GM21786 (cell line): ENCODE measurements around the gene NRCAM.
"Not testable (repeated sequence)": the region's sequence is repeated elsewhere in the genome, so short reads cannot be mapped to it uniquely, and the experiment has no call there.

Experiments used
- ATAC-seq: cut with Tn5 transposase; IDR thresholded peaks from one replicate; pipeline ENCODE4 v1.9.1; 2021; ENCODE audit not compliant: unreplicated experiment

NRCAM gene

DNA sequence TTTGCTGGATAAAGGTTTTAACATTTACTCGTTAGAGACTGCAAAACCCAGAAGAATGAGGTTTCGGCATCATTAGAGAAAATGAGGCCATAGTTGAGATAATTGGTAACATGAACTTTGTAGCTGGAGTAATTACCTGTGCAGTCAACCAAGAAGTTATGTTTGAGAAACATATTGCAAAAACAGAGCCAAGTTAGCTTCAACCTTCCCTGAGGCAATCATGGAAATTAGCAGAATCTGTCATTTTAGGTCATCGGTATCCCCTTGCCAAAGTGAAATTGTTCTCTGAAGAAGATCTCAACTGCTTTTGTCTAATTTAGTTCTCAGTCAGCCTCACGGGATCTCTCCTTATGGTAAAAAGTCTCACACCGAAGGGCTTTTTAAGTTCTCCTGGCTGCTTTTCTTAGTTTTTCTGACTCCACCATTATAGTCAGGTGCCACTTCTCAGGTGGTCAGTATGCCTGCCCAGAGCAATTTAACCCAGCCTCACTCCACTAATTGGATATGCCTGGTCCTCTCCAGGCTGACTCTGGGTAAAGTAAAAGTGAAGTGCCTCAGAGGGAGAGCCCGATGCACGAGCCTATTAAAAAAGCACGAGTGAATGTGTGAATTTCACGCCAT lies 52.5 kb downstream of the NRCAM start:
- ATAC-seq, result no peak

DNA sequence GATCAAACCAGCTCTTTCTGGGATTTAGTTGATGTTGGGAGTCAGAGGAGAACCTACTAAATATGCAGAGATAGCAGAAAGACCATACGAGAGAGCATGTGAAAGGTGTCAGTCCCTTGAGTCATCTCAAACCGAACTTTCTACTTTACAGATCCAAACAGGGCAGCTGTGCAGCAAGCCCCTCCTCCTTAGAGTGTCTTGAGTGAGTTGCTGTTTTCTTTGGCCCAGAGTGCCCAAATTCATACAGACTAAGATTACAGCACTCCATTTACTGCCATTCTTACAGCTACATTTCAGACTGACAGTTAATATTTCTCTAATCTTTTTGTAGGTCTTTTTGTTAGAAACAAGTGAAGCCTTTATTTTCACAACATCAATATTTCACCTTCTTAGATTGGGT lies 53.4 kb downstream of the NRCAM start:
- ATAC-seq, result no peak

DNA sequence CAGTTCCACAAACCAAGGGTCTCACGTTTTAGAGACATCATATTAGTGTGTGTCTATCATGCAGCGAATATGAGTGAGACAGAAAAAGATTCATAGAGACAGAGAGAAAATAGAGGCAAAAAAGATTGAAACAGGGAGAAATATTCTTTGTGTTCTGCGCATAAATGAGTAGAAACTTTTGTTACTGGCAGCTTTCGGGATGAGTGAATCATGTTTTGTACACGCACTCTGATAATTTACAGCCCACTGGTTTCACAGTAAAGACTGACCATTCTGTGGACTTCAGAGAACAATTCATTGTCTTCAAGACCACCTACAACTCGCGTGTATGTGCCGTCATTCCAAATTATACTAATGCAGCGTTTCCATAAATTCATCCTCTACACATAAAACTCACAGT lies 60.2 kb downstream of the NRCAM start:
- ATAC-seq, result no peak

DNA sequence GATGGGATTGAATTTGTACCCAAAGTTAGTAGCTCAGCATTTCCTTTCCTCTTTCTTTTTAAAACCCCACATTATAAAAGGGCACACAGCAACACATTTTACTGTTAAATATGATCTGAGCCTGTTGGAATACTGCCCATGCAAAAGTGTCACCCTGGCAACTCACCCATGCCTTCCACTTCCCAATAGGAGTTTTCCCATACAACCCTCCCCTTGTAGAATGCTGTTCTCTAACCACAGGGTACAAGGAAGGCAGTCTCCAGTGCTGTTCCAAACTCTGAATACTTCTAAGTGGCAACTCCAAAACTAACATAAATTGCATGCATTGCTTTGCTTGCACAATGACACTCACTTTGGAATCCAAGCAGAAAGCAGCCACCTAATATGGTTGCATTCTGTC lies 60.8 kb downstream of the NRCAM start:
- ATAC-seq, result no peak

DNA sequence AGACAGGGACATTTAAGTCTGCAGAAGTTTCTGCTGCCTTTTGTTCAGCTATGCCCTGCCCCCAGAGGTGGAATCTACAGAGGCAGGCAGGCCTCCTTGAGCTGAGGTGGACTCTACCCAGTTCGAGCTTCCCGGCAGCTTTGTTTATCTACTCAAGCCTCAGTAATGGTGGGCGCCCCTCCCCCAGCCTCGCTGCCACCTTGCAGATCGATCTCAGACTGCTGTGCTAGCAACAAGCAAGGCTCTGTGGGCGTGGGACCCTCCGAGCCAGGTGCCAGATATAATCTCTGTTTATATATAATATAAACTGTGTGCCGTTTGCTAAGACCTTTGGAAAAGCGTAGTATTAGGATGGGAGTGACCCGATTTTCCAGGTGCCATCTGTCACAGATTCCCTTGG lies 63.1 kb downstream of the NRCAM start:
- ATAC-seq, result not testable (repeated sequence)

DNA sequence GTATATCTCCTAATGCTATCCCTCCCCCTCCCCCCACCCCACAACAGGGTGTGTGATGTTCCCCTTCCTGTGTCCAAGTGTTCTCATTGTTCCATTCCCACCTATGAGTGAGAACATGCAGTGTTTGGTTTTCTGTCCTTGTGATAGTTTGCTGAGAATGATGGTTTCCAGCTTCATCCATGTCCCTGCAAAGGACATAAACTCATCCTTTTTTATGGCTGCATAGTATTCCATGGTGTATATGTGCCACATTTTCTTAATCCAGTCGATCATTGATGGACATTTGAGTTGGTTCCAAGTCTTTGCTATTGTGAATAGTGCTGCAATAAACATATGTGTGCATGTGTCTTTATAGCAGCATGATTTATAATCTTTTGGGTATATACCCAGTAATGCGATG lies 68.5 kb downstream of the NRCAM start:
- not testable (repeated sequence) for ATAC-seq

DNA sequence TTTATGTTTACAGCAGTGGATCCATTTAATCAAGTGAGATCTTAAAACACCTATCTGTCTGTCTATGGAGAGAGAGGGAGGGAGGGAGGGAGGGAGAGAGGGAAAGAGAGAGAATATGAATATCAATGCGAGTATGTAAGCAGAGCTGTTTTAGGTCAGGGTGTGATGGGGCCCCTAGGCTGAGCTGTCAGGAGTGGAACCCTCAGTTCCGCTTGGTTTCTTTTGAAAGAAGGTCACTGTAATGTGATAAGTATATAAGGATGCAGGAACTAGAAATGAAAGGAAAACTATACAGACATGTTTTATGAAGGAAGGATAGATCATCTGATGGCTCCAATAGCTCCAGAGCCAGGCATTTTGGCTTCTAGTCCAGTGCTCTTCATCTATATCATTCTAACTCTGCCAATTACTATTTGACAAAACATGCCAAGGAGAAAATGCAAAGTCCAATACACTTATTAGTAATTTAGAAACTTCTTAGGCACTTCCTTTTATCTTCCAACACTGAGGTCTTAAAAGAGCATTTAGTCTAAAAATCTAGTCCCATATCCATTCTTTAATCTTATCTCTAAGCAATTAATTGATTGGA lies 70.3 kb downstream of the NRCAM start:
- no peak for ATAC-seq

DNA sequence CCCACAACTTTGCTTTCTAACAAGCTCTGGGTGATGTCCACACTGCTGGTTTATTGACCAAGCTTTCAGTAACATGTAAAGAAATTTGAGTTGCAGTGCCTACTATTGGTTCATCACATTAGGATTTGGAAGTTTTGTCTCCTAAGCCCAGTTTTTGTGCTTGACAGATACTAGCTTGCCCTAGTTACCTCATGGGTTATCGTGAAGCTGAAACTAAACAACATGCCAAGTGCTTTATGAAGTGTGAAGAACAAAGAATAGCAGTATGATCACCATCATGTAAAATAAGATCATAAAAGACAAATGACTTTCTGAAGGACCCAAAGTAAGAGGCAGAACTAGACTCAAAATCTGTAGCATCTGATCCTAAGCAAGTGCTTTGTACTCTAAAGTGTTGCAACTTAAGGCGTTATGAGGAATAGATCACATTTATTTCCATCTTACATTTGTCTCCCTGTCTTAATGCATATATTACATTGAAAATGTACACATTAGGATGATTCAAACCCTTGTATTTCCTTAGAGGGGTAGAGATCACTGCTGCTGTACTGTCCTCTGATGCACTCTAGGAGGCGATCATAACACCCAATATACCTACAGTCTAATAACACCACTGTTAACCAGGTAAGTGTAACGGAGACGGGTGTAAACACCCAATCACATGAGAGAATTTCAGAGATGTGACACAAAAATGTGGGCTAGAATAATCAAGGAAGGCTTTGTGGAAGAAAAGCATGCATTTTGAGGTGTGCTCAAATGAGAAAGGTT lies 71.3 kb downstream of the NRCAM start:
- ATAC-seq, result no peak

DNA sequence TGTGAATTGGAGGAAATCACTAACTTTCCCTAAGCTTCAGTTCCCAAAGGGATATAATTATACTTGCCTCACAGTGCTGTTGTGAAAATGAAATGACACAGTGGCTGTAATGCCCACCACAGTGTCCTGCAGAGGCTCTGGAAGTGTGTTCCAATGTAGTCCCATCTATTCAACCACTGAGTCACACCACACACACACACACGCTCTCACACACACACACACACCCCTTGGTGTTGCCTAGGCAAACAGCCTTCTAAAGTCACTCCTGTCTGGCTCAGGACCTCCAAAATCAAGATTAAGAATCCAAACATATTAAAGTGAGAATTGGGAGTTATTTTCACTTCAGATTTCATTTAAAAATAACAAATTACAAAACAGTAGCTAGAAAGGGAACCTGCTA lies 73.3 kb downstream of the NRCAM start:
- ATAC-seq, result no peak

DNA sequence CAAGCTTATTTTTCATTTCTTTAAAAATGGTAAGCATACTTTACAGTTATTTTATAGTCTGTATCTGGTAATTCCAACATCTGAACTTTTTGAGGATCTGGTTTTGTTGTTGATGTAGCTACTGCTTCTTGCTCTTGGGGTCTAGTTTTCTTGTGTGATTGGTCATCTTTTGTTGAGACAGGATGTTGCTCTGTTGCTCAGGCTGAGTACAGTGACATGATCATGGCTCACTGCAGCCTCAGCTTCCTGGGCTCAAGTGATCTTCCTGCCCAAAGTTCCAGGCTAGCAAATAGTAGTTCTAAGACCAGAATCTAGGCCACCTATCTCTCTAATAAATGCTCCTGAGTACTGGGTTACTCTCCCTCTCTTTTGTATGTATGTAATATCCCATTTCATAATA lies 75.7 kb downstream of the NRCAM start:
- ATAC-seq, result no peak

DNA sequence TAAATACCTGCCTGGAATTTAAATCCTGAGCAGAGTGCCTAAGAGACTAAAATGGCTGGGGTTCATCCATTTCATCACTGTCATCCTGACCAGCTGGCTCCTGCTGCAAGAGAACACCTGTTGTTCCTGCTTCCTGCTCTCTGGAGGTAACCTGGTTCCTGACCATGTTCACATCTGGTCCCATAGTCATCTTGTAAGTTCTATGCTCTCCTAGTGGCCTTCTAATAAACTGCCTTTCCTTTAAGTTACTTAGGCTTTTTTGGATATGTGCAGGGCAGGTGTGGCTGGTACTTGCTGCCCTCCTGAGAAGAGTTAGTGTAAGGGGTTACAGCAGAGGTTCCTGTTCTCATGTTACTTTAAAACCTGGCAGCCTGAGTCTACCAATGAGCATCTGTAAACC lies 80.0 kb downstream of the NRCAM start:
- no peak for ATAC-seq

DNA sequence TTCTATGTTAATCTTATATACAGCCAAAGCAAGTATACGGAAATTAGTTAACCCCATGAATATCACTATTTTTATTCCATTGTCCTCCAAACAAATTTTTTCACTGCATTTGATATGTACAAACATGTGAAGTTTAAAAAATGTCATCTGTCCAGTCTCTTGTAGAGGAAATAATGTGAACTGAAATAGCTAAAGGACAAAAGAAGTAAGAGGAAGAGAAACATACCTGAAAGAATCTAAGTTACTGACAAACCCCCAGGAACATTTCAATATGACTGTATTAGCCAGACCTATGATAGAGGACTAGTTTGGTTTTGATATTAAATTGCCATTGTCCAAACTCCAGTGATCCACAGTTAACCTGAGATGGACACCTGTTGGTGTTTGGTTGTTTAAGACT lies 80.6 kb downstream of the NRCAM start:
- no peak for ATAC-seq

DNA sequence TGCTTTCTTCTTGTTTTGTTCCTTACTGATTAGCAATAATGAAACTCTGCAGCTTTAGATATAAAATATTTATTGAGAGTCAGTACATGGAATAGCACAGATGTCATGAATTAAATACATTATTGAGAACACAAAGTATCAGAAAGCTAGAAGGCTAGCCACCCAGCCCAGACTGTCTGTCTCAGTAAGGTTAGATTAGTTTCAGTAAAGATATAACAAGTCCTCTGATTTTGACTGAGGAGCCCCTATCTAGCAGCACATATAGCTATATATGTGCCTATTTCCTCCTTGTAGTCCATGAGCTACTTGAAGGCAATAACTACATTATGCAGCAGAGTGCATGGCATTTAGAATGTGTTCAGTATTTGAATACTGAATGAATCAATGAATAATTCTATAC lies 81.3 kb downstream of the NRCAM start:
- no peak for ATAC-seq

DNA sequence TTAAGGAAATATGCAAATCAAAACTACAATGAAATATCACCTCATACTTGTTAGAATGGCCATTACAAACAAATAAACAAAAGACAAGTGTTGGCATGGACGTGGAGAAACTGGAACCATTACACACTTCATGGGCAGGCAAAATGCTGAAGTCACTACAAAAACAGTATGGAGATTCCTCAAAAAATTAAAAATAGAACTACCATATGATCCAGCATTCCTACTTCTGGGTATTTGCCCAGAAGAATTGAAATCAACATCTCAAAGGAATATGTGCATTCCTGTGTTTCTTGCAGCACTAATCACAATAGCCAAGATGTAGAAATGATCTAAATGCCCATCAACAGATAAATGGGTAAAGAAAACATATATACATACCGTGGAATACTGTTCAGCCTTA lies 83.6 kb downstream of the NRCAM start:
- no peak for ATAC-seq

DNA sequence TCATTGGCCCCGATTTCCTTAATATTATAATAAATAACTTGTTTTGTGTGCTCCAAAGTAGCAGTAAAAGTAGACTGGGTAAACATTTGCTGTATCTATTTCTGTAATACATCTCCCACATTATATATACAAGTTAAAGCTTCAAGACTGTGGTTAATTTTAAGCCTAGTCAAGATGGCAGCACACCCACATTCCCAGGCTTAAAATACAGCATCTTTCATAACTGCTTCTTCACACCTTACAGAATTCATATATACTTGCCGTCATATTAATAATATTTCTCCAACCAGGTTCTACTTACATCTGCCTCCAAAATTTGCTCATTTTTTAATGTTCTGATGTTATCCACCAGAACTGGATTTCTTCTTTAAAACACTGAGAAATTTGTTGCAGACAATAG lies 85.6 kb downstream of the NRCAM start:
- ATAC-seq, result no peak

DNA sequence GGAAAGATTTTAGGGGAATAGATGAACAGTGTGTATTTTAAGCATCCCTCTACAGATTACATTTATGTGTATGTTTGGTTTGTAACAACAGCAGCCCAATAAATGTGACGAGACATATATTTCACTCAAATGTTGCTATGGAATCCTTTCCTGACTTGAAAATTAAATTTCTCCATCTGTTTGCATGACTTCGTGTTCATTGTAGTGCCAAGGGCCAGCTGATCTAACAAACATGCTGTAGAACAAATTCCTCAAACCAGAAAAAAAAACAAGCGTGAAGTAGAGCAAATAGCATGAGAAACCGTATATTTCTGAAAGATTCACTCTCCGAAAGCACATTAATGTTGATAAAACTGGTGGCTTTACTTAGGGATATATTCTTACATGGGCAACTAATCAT lies 87.8 kb downstream of the NRCAM start:
- ATAC-seq, result no peak

DNA sequence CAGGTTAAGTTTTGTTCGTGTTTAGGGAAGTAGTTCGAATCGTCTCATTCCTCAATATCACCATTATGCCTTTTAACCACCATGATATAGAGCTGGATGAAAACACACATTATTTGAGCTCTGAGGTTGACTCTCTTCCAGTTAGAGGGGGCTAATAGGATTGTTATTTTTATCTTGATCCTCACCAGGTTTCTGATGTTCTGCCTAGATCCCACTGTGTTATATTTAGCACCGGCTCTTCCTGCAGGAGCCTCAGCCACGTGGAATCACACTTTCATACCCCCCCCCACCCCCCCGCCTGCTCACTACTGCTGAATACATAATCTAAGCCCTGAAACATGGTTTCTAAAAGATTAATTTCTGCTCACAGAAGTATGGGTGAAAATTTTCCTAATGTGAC lies 88.3 kb downstream of the NRCAM start:
- ATAC-seq, result no peak

DNA sequence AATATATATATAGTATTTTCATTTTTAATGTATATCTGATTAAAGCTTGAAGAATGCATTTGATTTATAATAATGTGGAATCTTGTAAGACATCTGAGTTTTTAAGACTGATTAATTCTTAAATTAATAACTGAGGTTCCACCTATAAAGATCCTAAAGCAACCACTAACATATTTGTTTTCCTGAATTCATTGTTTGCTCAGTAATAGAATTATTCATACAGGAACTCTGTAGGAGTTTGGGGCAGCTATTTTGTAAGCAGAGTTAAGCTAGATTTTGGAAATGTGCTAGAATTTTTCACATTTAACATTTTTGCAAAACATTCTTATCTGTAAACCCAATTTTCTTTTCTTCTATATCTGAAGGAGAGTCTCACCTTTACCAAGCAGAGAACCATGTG lies 88.9 kb downstream of the NRCAM start:
- ATAC-seq, result no peak

DNA sequence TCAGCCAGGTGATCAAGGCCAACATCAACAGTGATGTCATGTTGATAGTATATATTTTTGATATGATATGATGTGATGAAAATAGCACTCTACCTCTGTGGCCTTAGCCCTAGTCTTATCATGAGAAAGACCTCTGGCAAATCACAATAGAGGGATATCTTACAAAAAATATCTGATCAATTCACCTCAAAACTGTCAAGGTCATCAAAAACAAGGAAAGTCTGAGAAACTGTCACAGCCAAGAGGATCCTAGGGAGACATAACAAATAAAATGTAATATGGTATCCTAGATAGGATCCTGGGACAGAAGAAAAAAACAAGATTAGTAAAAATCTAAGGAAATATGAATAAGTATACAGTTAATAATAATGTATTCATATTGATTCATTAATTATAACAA lies 92.6 kb downstream of the NRCAM start:
- ATAC-seq, result no peak

DNA sequence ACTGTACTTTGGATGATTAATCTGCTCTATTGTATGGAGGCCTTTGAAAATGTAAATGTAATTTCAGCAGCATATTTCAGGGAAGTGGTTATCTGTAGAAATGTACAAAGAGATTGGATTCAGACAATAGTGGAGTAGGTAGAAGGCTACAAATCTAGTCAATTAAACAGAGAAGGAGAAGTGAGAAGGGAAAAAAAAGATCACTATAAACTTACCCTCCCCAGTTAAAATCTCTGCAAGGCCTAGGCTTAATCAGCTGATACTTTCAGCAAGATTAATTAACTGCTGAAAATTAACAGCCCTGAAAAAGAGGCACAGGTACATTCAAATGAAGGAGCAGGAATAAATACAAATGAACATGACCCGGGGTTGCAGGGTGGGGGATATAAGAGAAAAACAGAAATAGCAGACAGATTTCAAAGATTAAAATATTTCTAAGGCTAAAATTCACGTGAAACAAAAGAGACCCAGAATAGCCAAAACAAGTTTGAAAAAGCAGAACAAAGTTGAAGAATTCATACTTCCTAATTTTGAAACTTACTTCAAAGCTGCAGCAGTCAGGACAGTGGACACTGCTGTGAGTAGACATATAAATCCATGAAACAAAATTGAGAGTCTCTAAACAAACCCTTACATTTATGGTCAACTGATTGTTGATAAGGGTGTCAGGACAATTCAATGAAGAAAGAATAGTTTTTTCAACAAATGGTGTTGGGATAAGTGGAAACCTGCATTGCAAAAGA lies 96.0 kb downstream of the NRCAM start:
- no peak for ATAC-seq

DNA sequence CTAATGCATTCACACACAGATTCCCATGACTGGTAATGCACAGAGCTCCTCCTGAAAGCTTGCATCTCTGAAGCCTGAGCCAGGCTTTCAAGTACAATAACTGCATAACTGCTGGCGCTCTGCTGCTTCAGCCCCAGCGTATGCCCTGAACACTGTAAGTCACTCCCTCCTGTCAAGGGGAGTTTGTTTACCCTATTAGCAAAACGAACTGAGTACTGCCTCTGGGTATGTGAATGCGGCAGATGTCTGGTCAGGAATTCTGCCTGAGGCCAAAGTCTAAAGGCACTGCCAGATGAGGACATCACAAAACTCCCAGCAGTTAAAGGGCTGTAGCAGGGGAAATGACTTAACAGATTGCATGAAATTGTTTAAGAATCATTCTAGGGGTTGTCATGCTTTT lies 97.7 kb downstream of the NRCAM start:
- ATAC-seq, result no peak

DNA sequence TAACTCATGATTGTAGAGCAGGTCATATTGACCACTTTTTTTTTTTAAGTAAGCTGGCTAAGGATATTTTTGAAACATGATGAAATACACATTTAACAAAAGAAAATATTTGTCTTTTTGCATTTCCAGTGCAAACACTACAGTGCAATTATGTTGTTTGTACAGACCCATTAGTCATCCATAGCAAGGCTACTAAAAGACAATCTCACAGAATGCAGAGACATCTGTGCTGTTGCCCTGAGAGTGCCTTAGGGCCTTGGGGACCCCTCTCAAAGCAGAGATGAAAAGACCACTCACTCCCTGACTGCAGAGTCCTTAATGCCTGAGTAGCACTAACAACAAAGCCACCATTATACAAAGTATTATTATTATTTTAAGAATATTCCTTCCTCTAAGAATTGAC lies 104.5 kb downstream of the NRCAM start:
- ATAC-seq, result no peak
